ENCODE measurements around the gene KIN. TPM values are rescaled to one million over a fixed set of nuclear protein-coding genes. Genes with fewer than 3 reads are reported as not detected.
A peak's percentile ranks its signal among the peaks of the same experiment; 100 is the strongest.
"Not testable (repeated sequence)": the region's sequence is repeated elsewhere in the genome, so short reads cannot be mapped to it uniquely, and the experiment has no call there.

KIN gene
- total RNA-seq, 2 donors from 2014 or later = 13.4 to 14.8 TPM

DNA sequence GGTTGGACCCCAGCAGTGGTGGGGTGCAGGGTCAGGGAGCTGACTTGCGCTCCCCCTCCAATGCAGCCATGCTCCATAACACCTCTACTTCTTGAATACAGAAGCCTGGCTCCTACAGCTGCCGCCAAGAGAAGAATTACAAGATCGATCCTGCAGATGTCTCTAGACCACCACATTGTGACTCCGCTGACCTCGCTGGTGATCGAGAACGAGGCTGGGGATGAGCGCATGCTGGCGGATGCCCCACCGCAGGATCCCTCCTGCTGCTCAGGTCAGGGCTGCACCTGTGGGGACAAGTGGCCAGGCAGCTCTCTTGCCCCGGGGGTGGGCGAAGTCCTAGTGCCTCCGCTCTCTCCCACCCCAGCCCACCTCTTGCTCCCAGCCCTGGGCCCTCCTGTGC lies 53.0 kb downstream of the KIN start:
- Mint-ChIP-seq H3K4me1 (ENCODE audit: low read depth in 2 of 2) (no peaks in the 10 kb centered on the region), H3K27me3 (peaks cover 7 to 9% of the 10 kb centered on the region in 2 donors), H3K27ac (no peak overlapping the region), H3K4me3 (no peak overlapping the region), H3K36me3 (no peaks in the 10 kb centered on the region), H3K9me3 (no peaks in the 10 kb centered on the region)
- ATAC-seq = no peak
- no peak for DNase-seq (ENCODE audit: low spot score)

DNA sequence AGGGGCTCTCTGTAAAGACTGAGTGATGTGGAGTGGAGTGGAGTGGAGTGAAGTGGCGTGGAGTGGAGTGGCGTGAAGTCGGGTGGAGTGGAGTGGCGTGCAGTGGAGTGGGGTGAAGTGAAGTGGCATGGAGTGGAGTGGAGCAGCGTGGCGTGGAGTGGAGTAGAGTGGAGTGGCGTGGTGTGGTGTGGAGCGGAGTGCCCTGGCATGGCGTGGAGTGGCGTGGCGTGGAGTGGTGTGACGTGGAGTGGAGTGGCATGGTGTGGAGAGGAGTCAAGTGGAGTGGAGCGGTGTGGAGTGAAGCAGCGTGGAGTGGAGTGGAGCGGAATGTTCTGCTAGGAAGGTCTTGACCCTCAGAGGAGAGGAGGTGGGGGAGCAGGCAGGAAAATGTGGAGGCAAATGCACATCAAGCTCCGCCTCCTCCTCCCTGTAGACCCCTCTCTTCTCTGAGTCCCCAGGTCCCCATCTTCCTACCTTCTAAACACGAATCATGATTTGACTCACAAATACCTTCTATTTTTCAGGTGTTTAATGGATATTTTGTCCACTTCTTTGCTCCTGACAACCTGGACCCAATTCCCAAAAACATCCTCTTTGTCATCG lies 64.8 kb downstream of the KIN start:
- Mint-ChIP-seq H3K4me3 (no peak overlapping the region), H3K36me3 (no peaks in the 10 kb centered on the region), H3K4me1 (ENCODE audit: low read depth in 2 of 2) (peaks cover 10% of the 10 kb centered on the region in 2 donors), H3K27me3 (peaks cover 15 to 20% of the 10 kb centered on the region in 2 donors), H3K27ac (no peak overlapping the region), H3K9me3 (no peaks in the 10 kb centered on the region)
- DNase-seq (ENCODE audit: low spot score) = no peak
- ATAC-seq = peak; percentile 48 to 52

DNA sequence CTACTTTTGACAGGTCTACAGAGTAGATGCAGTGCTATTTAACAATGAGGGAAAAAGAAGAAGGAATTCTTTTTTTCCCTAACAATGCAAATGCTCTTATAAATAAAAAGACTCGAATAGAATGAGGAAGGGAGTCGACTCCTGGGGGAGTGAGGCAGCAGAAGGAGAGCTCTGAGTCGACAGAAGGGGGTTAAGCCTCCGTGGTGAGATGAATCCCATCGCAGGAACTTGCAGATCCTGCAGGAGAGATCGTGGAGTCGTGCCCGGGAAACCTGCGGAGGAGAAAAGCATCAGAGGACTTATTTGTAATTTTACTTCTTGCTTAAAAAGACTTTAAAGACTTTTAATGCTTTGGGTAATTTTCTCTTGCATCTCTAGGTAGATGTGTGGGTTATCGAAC lies 67.3 kb downstream of the KIN start:
- Mint-ChIP-seq H3K9me3 (no peaks in the 10 kb centered on the region), H3K4me1 (ENCODE audit: low read depth in 2 of 2) (peaks cover 11 to 17% of the 10 kb centered on the region in 2 donors), H3K27me3 (peaks cover 18 to 25% of the 10 kb centered on the region in 2 donors), H3K36me3 (no peaks in the 10 kb centered on the region), H3K4me3 (no peak overlapping the region), H3K27ac (no peak overlapping the region)
- no peak for ATAC-seq
- DNase-seq (ENCODE audit: low spot score) = no peak

- H3K27me3 Mint-ChIP-seq = peaks cover 17 to 25% of the 10 kb centered on the region in 2 donors
- ATAC-seq = no peak
- H3K27ac Mint-ChIP-seq = no peak overlapping the region
- no peak overlapping the region for H3K4me3 Mint-ChIP-seq
- H3K36me3 Mint-ChIP-seq = no peaks in the 10 kb centered on the region
- peaks cover 11 to 17% of the 10 kb centered on the region in 2 donors for H3K4me1 Mint-ChIP-seq (ENCODE audit: low read depth in 2 of 2)
- no peaks in the 10 kb centered on the region for H3K9me3 Mint-ChIP-seq
- DNase-seq (ENCODE audit: low spot score) = no peak
Measured at GRCh38 chr10:7718685-7719084, 69.1 kb downstream of the KIN start.

DNA sequence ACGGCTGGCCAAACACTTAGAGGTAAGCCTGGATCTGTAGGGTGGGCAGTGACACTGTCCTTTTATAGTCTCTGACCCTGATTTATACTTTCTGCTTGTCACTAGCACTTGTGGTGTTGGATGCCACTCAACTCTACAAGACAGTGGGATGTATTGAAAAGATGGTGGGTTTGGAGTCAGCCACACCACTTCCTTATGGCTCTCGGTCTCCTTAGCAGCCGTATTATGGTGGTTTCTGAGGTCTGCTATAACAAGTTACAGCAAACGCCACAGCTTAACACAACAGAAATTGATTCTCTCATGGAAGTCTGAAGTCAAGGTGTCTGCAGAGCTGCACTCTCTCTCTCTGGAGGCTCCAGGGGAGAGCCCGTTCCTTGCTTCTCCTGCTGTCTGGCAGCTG lies 70.0 kb downstream of the KIN start:
- no peak for DNase-seq (ENCODE audit: low spot score)
- H3K4me3 Mint-ChIP-seq = no peak overlapping the region
- H3K9me3 Mint-ChIP-seq = no peaks in the 10 kb centered on the region
- H3K27ac Mint-ChIP-seq = no peak overlapping the region
- H3K27me3 Mint-ChIP-seq = peaks cover 13 to 21% of the 10 kb centered on the region in 2 donors
- H3K4me1 Mint-ChIP-seq (ENCODE audit: low read depth in 2 of 2) = peaks cover 11 to 17% of the 10 kb centered on the region in 2 donors
- H3K36me3 Mint-ChIP-seq = no peaks in the 10 kb centered on the region
- ATAC-seq = no peak

- no peaks in the 10 kb centered on the region for H3K9me3 Mint-ChIP-seq
Measured at GRCh38 chr10:7715515-7715914, 72.3 kb downstream of the KIN start.

GRCh38 chr10:7711075-7711474 lies 76.7 kb downstream of the KIN start:
- not testable (repeated sequence) for ATAC-seq; H3K4me1 Mint-ChIP-seq (ENCODE audit: low read depth in 2 of 2); DNase-seq (ENCODE audit: low spot score); H3K27ac Mint-ChIP-seq; H3K4me3 Mint-ChIP-seq; H3K36me3 Mint-ChIP-seq; H3K9me3 Mint-ChIP-seq
- peaks cover 17 to 31% of the 10 kb centered on the region in 2 donors for H3K27me3 Mint-ChIP-seq

More at GRCh38 chr10:7715515-7715914, 72.3 kb downstream of the KIN start:
- Mint-ChIP-seq H3K36me3 (no peaks in the 10 kb centered on the region), H3K4me3 (no peak overlapping the region), H3K4me1 (ENCODE audit: low read depth in 2 of 2) (peaks cover 11 to 17% of the 10 kb centered on the region in 2 donors), H3K27me3 (peaks cover 15 to 36% of the 10 kb centered on the region in 2 donors), H3K27ac (no peak overlapping the region)
- ATAC-seq = no peak
- DNase-seq (ENCODE audit: low spot score) = no peak

DNA sequence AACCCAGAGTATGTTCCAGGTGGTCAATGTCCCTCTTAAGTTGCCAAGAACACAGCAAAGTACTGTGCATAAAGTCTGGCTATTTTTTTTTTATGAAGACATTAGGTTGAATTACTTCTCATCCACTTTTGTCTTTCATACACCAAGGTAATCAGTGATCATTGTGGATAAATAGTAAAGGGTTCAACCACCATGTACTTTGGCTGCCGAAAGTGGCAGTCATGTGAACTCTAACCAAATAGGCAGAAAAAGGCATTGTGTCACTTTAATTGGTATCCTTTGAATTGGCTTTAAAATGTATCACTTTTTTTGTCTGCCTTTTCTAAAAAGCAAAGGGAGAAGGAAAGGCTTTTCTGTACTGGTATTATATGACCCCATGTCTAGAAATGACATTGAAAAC lies 77.3 kb downstream of the KIN start:
- peaks cover 19 to 29% of the 10 kb centered on the region in 2 donors for H3K27me3 Mint-ChIP-seq
- H3K9me3 Mint-ChIP-seq = no peaks in the 10 kb centered on the region
- DNase-seq (ENCODE audit: low spot score) (no peak), ATAC-seq (no peak)
- H3K27ac Mint-ChIP-seq = no peak overlapping the region
- H3K4me3 Mint-ChIP-seq = no peak overlapping the region
- no peaks in the 10 kb centered on the region for H3K4me1 Mint-ChIP-seq (ENCODE audit: low read depth in 2 of 2)
- no peaks in the 10 kb centered on the region for H3K36me3 Mint-ChIP-seq

- DNase-seq (ENCODE audit: low spot score) (no peak), ATAC-seq (no peak)
- Mint-ChIP-seq H3K27me3 (peaks cover 16 to 25% of the 10 kb centered on the region in 2 donors), H3K27ac (no peak overlapping the region), H3K36me3 (no peaks in the 10 kb centered on the region), H3K9me3 (no peaks in the 10 kb centered on the region), H3K4me1 (ENCODE audit: low read depth in 2 of 2) (no peaks in the 10 kb centered on the region), H3K4me3 (no peak overlapping the region)
Measured at GRCh38 chr10:7708832-7709231, 79.0 kb downstream of the KIN start.

GRCh38 chr10:7707858-7708622 lies 79.8 kb downstream of the KIN start:
- H3K4me1 Mint-ChIP-seq (ENCODE audit: low read depth in 2 of 2) = no peaks in the 10 kb centered on the region
- no peaks in the 10 kb centered on the region for H3K36me3 Mint-ChIP-seq
- DNase-seq (ENCODE audit: low spot score) (no peak), ATAC-seq (no peak)
- no peak overlapping the region for H3K27ac Mint-ChIP-seq
- H3K4me3 Mint-ChIP-seq = no peak overlapping the region
- H3K9me3 Mint-ChIP-seq = no peaks in the 10 kb centered on the region
- peaks cover 22 to 33% of the 10 kb centered on the region in 2 donors for H3K27me3 Mint-ChIP-seq

GRCh38 chr10:7707102-7707501 lies 80.7 kb downstream of the KIN start:
- Mint-ChIP-seq H3K27ac (no peak overlapping the region), H3K27me3 (peaks cover 28 to 38% of the 10 kb centered on the region in 2 donors), H3K4me3 (no peak overlapping the region), H3K36me3 (no peaks in the 10 kb centered on the region), H3K9me3 (no peaks in the 10 kb centered on the region), H3K4me1 (ENCODE audit: low read depth in 2 of 2) (no peaks in the 10 kb centered on the region)
- no peak for ATAC-seq
- no peak for DNase-seq (ENCODE audit: low spot score)

GRCh38 chr10:7706534-7707073 lies 81.2 kb downstream of the KIN start:
- Mint-ChIP-seq H3K36me3 (no peaks in the 10 kb centered on the region), H3K4me3 (no peak overlapping the region), H3K9me3 (no peaks in the 10 kb centered on the region), H3K27me3 (peaks cover 28 to 34% of the 10 kb centered on the region in 2 donors), H3K27ac (no peak overlapping the region), H3K4me1 (ENCODE audit: low read depth in 2 of 2) (no peaks in the 10 kb centered on the region)
- DNase-seq (ENCODE audit: low spot score) (no peak), ATAC-seq (no peak)

DNA sequence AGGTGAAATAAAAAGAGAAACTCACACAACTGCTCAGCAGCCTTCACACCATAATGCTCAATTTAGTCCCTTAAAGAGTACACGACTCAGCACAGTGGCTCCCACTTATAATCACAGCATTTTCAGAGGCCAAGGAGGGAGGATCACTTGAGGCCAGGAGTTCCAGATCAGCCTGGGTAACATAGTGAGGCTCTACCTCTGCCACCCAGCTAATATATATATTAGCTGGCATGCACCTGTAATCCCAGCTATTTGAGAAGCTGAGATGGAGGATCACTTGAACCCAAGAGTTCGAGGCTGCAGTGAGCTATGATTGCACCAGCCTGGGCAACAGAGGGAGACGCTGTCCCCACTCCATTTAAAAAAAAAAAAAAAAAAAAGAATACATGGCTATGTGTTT lies 82.5 kb downstream of the KIN start:
- ATAC-seq (no peak), DNase-seq (ENCODE audit: low spot score) (no peak)
- H3K9me3 Mint-ChIP-seq = no peaks in the 10 kb centered on the region
- H3K4me1 Mint-ChIP-seq (ENCODE audit: low read depth in 2 of 2) = no peaks in the 10 kb centered on the region
- H3K27ac Mint-ChIP-seq = no peak overlapping the region
- H3K27me3 Mint-ChIP-seq = peaks cover 27 to 28% of the 10 kb centered on the region in 2 donors
- no peaks in the 10 kb centered on the region for H3K36me3 Mint-ChIP-seq
- no peak overlapping the region for H3K4me3 Mint-ChIP-seq

Measured in natural killer cell treated with Interleukin-12 subunit alpha and Interleukin-12 subunit beta and Interleukin-15 and Interleukin-18, amount 100 ng/mL, for 72 hours (primary cell).